NCI-H1105 treated with DMSO at 0.1 percent for 48 hours (cell line): Measurements from ENCODE around the gene STARD5.
A peak's percentile ranks its signal among the peaks of the same experiment; 100 is the strongest.
"Not testable (repeated sequence)": the region's sequence is repeated elsewhere in the genome, so short reads cannot be mapped to it uniquely, and the experiment has no call there.

Experiments
- DNase-seq: peaks from one replicate; lab custom pipeline; 2025; lab: John Stamatoyannopoulos, UW

The STARD5 gene, protein sequence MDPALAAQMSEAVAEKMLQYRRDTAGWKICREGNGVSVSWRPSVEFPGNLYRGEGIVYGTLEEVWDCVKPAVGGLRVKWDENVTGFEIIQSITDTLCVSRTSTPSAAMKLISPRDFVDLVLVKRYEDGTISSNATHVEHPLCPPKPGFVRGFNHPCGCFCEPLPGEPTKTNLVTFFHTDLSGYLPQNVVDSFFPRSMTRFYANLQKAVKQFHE

DNA sequence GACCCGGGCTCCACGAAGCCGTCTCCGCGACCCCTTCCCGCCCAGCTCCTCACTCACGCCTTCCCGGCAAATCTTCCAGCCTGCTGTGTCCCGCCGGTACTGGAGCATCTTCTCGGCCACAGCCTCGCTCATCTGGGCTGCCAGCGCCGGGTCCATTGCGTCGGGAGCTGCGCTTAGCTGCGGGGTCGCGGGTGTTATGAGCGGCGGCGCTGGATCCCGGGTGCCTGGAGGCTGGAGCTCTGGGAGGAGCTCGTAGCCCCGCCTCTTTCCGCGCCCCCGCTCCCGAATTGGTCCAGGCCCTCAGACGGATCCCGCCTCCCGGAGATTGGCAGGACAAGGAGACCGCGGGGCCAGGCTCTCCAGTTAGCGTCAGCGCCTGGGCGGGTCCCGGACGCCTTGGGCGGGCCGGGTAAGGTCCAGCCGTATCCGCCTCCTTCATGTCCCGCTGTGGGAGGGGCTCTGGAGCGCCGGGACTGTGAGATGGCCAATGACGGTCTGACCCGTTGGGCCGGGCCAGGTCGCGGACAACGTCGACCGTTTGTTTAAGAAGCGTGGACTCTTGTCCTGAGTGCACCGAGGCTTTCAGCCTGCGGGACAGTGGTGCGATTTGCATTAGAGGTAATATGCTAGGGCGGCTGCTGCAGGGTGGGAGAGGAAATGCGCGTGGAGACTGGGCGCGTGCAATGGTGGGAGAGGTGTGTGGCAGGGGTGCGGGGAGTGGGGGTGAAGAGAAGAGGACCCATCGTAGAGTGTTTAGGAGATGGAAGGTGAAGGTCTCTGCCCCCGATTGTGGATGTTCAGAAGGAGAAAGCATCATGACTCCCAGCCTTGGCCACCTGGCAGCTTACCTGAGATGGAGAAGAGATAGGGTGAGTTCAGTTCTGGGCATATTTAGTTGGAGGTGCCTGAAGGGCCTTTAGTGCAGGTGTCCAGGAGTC lies at the start of gene STARD5:
TSS of gene STARD5 (minus strand) at position 198 of the 938 bp plus-strand sequence. CDS start at position 156, 42 bp downstream.
- peak; percentile 89 for DNase-seq

DNA sequence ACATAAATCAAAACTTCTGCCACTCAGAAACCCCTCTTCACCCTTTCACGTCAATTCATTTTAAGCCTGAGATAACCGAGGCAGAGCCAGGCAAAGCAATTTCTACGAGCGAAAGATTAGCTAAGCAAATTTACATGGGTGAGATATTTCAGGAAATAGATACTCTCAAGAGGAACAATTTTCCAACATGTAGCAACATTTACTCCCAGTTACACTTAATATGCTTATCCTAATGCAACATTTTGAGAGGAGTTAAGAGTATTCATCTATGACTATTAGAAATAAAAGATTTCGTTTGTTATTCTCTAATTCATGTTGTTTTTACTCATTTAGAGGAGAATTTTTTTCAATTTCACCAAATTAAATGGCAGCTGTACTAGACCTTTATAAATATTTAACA lies 49.2 kb upstream of the STARD5 start:
- no peak for DNase-seq

DNA sequence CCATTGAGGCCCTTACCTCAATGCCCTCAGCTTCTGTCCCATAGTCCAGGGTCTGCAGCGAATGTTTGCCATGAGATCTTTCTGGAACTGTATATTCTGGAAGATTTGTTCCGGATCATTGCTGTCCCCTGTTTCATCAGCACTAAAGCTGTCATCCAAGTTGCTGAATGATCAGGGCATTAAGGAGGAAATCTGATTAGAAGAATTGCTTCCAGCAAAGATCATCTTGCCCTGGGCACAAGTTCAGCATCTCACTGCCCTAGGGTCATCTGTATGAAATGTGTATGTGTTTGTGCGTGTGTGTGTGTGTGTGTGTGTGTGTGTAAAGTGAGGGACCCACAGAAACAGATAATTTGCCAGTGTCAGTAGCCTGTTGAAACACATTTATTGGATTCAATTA lies 48.6 kb upstream of the STARD5 start:
- DNase-seq = no peak

DNA sequence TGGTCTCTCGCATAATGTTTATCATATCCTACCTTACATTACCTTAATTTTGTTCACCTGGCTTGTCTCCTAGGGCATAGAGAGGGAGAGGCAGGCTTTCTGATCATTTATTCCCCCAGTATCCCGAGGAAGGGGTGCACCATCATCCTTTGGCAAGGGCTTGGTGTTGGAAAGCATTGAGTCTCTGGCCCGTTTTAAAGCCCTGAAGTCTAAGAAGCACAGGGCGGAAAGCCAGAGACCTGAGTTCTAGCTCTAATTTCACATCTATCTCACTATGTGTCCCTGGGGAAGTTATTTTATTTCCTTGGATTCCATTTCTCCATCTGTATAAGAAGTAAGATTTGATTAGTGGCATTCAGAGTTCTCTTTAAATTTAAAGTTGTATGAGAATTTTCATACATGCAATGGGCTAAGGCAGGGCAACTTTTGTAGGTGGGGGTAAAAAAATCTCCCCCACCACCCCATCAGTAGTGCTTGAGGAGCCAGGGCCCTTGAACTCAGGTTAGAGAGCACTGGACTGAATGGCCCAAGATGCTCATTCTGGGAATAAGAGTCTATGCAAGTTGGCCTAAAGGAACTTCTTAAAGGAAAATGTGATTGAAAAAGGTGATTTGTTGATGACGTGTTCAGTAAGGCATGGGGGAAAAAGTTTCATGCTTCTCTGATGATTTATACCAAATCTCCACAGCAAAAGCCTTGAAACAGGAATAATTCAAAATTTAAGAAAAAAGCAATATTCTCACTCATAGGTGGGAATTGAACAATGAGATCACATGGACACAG lies 40.0 kb upstream of the STARD5 start:
- DNase-seq = no peak

DNA sequence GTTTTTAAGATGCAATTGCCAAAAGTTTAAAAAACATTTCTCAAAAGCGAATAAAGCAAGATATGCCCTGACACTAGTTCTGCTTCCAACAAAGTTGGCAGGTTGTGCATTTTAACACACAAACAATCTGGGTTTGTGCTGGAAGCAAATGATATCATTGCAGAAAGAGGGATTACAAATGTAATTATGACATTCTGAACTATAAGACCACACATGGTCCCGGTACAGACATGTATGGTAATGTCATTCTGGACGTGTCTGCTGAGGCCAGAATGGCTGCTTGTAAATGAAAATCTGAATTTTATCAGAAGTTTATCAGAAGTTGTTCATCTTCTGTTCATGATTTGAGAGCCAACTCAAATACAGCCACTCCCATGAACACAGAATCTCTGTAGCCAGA lies 39.3 kb upstream of the STARD5 start:
- DNase-seq = no peak

DNA sequence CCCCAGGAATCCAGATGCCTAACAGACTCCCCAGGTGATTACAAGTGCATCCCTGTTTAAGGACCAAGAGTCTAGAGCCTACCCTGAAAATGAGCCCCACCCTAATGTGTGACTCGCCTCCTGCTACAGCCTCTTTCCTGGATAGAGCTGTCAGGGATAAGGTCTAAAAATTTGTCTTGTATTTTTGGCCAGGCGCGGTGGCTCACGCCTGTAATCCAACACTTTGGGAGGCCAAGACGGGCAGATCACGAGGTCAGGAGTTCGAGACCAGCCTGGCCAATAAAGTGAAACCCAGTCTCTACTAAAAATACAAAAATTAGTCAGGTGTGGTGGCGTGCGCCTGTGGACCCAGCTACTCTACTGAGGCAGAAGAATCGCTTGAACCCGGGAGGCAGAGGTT lies 38.8 kb upstream of the STARD5 start:
- no peak for DNase-seq

GRCh38 chr15:81361891-81362290 lies 38.0 kb upstream of the STARD5 start:
- no peak for DNase-seq

DNA sequence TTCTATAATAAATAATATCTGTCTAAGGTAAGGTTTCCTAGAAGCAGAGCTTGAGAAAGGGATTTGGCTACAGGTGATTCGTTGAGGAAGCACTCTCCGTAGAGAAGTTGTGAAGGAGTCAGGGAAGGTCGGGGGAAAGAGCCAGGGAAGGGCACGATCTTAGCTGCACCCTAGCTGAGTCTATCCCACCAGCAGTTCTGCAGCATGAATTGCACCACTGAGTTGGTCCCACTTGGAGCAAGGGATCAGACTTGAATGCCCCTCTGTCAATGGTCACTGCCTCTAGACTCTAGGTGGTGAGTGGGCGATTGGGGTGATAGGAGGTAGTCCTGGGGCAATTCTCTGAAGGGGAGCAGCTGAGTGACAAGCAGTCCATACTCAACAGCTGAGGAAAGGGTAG lies 36.5 kb upstream of the STARD5 start:
- no peak for DNase-seq

GRCh38 chr15:81358248-81358647 lies 34.3 kb upstream of the STARD5 start:
- no peak for DNase-seq

DNA sequence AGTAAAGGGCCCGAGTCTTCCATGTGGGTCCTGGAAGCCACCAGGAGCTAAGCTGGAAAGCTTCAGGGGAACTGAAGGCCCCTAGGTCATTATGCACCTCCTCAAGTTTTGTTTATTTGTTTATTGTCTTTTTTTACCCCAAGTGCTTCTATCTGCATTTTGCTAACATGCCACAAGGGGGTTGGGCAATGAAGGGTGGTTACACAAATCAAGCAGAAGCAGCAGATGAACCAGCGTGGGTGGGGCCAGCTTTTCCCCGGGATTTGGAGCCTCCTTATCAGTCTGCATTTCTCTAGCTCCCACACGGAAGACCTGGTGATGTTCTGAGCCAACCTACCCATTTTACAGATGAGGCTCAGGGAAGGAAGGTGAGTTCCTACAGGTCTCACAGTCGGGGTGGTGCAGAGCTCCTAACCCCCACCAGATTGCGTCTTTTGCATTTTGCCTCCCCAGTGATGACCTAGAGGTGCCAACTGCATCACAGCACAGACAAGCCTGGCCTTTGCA lies 33.3 kb upstream of the STARD5 start:
- no peak for DNase-seq

- DNase-seq = no peak
These were observed 32.3 kb upstream of the STARD5 start for GRCh38 chr15:81356252-81356651.

DNA sequence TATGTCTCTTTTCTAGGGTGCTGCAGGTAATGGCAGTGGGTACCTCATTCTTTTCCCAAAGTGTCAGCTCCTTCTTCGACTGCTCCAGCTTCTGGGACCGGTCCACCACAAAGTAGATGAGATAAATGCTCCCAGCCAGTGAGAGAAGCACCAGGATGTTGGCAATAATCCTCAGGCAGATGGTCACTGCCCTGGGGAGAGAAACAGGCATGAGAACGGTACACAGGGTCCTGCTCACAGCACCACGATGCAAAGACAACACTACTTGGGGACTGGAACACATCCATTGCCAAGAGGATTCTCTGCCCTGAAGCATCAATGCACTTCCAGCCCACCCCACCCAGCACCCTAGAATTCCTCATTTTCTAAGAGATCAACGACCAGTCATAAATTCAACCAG lies 27.7 kb upstream of the STARD5 start:
- no peak for DNase-seq

DNA sequence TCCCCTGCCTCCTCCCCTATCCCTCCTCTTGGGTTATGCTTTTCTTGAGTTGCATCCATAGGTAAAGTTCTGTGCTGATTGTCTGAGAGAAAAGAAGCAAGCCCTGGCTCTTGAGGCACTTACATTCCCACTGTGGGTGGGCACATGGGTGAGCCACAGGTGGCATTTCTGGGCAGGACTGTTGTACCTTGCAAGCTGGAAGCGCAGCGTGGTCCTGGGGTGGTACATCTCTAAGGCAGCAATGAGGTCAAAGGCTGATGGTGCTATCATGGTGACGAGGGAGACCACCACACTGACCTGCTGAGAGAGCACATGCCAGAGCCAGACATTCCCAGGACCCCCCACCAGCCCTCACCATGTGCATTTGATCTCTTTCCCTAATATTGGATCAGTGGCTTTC lies 25.3 kb upstream of the STARD5 start:
- DNase-seq = no peak

- DNase-seq = not testable (repeated sequence)
These were observed 24.8 kb upstream of the STARD5 start for GRCh38 chr15:81348691-81349090.

- DNase-seq = no peak
These were observed 24.0 kb upstream of the STARD5 start for GRCh38 chr15:81347910-81348309.

GRCh38 chr15:81346611-81347010 lies 22.7 kb upstream of the STARD5 start:
- no peak for DNase-seq

- DNase-seq = no peak
These were observed 19.4 kb upstream of the STARD5 start for GRCh38 chr15:81343371-81343770.

DNA sequence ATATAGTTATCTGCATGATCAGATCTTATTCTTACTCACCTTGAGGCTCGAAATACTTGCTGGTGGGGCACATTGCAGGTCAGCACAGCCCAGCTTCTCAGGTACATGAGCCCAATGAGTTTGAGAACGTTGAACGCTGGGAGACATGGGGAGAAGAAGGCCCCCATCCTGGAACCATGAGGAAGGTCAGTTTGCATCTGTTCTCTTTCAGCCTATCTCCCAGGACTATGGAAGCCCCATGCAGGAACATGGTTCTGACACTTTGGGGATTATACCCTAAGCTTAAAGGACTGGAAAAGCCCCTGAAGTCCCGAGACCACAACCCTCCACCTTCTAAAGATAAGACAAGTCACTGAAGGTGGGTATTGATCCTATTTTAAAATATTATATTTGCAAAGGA lies 17.4 kb upstream of the STARD5 start:
- DNase-seq = no peak

- DNase-seq = no peak
These were observed 15.9 kb upstream of the STARD5 start for GRCh38 chr15:81339851-81340250.

DNA sequence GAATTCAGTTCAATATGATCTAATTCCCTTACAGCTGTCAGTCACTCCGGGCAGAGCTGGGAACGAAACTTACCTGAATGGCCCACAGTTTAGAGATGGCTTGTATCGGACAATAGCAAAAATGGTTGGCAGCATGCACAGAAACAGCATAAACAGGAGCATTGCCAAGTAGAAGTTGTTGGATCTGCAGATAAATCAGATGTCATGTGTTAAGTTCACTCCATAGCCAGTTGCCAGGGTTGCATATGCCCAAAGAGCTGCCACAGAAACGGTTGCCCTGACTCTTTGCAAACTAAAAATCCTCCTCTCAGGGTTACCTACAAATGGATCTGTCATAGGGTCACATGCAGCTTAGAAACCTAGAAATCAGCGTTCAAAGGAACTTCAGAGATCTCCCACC lies 15.4 kb upstream of the STARD5 start:
- no peak for DNase-seq

DNA sequence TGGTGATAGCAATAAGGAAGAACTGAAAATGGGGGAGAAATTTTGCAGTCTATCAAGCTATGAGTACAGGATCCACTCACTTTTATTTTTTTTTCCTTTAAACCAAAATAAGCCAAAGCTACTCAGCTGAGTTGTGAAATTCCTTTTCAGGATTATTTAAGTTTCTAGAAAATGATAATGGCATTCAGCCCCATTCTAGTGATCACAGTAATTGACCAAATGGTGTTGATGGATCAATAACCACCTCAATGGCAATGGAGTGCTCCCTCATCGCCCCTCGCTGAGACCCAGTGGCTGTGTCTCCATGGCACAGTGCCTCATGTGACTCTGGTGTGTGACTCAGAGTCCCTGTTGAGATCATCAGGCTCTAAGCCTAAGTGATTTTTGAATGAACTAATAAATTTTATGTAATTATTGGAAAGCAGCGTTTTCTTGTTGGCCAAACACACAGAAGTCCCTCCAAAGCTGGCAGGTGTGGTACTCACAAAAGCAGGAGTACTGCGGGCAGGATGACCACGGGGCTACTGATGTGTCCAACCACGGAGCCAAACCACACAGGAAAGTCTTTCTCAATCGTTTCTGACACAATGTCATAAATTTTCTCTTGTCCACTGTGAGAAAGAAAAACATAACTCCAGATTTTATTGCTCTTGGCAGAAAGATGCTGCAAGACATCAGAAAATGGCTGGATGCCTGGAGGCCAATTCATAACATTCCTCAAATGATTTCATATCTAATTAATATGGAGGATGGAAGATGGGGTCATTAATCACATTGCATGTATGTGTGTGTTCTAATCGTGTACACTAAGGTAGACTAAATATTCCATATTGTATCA lies 14.4 kb upstream of the STARD5 start:
- no peak for DNase-seq
